Smooth muscle cell of bladder (primary cell): Measurements from ENCODE around the gene NAGPA. TPM values are rescaled to one million over a fixed set of nuclear protein-coding genes. Genes with fewer than 3 reads are reported as not detected.

Experiments
- total RNA-seq: library from RNA; depleted of rRNA; stranded (reverse); fragments of >200 nt; gene quantifications from 2 replicates; pipeline ENCODE4 v1.2.3, GENCODE V29; 2014

The NAGPA gene, protein sequence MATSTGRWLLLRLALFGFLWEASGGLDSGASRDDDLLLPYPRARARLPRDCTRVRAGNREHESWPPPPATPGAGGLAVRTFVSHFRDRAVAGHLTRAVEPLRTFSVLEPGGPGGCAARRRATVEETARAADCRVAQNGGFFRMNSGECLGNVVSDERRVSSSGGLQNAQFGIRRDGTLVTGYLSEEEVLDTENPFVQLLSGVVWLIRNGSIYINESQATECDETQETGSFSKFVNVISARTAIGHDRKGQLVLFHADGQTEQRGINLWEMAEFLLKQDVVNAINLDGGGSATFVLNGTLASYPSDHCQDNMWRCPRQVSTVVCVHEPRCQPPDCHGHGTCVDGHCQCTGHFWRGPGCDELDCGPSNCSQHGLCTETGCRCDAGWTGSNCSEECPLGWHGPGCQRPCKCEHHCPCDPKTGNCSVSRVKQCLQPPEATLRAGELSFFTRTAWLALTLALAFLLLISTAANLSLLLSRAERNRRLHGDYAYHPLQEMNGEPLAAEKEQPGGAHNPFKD
- 14.1 and 22.0 TPM in 2 replicates for total RNA-seq

GRCh38 chr16:5033256-5034166, at the start of gene NAGPA:
Gene NAGPA, minus strand, starts transcription at chr16:5033935. Its CDS starts 21 bp downstream, at chr16:5033914.

GRCh38 chr16:5071681-5072333, 38.1 kb upstream of the NAGPA start, which contains the start of gene ALG1:
Gene ALG1, plus strand, starts transcription at chr16:5071843. Its CDS starts 7 bp downstream, at chr16:5071850.

DNA sequence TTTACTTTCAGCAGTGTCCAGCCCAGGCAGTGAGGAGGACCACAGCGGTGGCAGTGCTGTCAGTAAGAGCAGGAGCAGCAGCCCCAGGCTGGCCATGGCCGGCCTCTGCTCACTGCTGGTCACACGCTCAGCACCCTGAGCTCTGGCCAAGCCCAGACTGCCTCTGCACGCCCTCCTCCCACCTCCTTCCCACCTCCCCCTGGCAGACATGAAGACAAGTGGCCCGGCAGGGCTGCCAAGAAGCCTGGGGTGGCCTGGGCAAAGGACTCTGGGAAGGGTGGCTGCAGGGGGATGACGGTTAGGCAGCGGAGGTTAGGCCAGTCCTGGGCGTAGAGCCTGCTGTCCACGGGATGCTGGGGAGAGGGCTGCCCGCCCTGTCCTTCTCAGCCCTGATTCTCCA, 32.1 kb upstream of the NAGPA start, which contains the start of gene C16orf89:
TSS of gene C16orf89 (minus strand) at position 144 of the 400 bp plus-strand sequence. CDS start at position 96, 48 bp downstream.

Other genes starting within 250 kb of the NAGPA start
- not detected in 2 replicates for gene SEPTIN12, start 245.6 kb downstream of the NAGPA start, total RNA-seq
- not detected in 2 replicates for gene SMIM22, start 238.6 kb downstream of the NAGPA start, total RNA-seq
- 7.8 and 12.1 TPM in 2 replicates for gene ROGDI, start 231.3 kb downstream of the NAGPA start, total RNA-seq
- gene GLYR1, start 186.6 kb downstream of the NAGPA start, total RNA-seq, result 33.1 and 42.1 TPM in 2 replicates
- gene UBN1, start 186.5 kb downstream of the NAGPA start, total RNA-seq, result 13.4 and 16.5 TPM in 2 replicates
- 5.4 and 8.9 TPM in 2 replicates for gene PPL, start 96.8 kb downstream of the NAGPA start, total RNA-seq
- 0.09 and 0.28 TPM in 2 replicates for gene SEC14L5, start 75.6 kb downstream of the NAGPA start, total RNA-seq
- gene C16orf89, start 32.0 kb upstream of the NAGPA start, total RNA-seq, result 2.4 and 3.3 TPM in 2 replicates
- gene ALG1, start 37.9 kb upstream of the NAGPA start, total RNA-seq, result 36.8 and 48.5 TPM in 2 replicates
- 6.3 and 7.9 TPM in 2 replicates for gene EEF2KMT, start 63.9 kb upstream of the NAGPA start, total RNA-seq